HG03045 (cell line): ENCODE results near the gene ZNF750.

Experiments used
- ATAC-seq: cut with Tn5 transposase; IDR thresholded peaks from one replicate; pipeline ENCODE4 v1.9.1; 2021; ENCODE audit warnings: mild to moderate bottlenecking, moderate library complexity; ENCODE audit not compliant: unreplicated experiment

ZNF750 gene

GRCh38 chr17:82839617-82840292, at the start of gene ZNF750:
Gene ZNF750, minus strand, starts transcription at chr17:82840022. Its CDS starts 7,568 bp downstream, at chr17:82832454.
- no peak for ATAC-seq

DNA sequence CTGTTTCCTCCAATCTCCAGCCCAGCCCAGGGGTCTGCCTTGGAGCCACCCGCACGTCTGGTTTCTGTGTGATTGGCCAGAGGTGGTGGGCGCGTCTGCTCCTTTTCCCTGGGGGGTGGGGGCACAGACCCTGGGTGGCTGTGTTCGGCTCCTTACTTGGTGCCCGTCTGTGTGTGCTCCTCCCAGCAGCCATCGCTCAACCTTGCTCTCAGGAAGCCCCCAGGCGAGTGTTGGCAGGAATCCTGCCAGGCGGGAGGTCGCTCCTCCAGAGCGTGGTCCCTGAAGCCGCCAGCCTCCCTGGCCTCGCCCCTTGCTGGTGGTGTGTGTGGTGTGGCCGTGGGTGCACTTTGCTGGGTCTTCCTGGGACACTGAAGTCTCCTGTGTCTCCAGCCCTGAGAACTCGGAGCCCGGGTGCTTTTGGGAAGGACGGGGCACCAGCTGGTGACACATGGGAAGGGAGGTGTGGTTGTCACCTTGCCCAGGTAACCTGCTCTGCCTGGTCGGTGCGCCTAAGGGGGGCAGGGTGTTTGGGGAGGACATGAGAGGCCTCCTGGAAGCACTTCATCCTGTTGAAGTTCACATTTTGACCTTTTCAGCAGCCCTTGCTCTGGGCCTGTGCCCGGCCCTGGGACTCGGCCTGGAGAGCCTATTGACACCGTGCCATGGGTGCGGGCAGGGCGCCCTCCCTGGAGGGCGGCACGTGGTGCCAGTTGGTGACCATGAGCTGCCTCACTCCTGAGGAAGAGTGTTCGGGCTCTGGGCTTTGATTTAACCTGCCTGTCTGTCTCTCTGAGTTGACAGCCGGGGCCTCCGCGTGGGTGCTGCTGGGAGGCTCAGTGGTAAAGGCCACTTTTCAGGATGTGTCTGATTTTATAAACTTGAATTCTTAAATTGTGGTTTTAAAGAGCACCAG, 49.0 kb upstream of the ZNF750 start:
- ATAC-seq = no peak

- no peak for ATAC-seq
Measured at GRCh38 chr17:82887255-82888164, 47.7 kb upstream of the ZNF750 start.

DNA sequence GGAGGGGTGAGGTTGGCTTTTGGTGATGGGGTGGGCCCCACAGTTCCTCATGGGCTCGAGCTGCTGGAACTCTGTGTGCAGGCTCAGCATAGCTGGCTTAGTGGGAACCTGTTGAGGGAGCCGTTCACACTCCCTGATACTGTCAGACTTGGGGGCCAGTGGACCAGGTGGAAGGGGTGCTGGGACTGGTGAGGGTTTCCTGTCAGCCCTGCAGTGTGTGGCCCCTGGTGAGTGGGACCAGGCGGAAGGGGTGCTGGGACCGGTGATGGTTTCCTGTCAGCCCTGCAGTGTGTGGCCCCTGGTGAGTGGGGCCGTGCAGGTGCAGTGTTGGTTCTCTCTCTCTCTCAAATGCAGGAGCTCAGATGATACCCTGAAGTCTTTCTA, 45.1 kb upstream of the ZNF750 start:
- no peak for ATAC-seq

DNA sequence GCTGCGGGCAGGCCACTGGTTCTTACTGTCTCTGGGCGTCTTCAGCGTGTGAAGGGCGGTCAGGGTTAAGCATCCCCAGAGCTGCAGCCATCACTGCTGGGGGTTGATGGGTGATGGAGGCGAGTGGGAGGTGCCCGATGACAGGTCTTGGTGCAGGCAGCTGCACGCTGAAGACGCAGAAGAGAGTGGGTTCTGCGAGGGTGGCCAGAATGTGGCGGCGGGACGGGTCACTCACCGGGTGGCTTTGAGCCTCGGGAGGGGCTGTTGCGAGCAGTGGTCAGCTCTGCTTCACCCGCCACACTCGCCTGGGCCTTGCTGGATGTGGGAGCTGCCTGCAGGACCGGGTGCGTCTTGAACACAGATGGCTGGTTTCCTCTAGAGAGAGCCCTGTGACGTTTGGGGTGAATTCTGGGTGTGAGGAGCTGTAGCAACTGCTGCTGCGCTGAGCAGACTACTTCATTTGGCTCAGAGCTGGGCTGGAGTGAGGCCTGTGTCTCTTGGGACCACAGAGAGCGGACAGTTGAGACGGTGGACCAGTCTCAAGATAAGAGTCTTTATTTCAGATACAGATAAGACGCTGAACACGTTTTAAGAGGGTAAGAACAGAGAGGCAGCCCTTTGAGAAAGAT, 44.6 kb upstream of the ZNF750 start:
- ATAC-seq = no peak

- no peak for ATAC-seq
Measured at GRCh38 chr17:82883419-82884031, 43.7 kb upstream of the ZNF750 start.

DNA sequence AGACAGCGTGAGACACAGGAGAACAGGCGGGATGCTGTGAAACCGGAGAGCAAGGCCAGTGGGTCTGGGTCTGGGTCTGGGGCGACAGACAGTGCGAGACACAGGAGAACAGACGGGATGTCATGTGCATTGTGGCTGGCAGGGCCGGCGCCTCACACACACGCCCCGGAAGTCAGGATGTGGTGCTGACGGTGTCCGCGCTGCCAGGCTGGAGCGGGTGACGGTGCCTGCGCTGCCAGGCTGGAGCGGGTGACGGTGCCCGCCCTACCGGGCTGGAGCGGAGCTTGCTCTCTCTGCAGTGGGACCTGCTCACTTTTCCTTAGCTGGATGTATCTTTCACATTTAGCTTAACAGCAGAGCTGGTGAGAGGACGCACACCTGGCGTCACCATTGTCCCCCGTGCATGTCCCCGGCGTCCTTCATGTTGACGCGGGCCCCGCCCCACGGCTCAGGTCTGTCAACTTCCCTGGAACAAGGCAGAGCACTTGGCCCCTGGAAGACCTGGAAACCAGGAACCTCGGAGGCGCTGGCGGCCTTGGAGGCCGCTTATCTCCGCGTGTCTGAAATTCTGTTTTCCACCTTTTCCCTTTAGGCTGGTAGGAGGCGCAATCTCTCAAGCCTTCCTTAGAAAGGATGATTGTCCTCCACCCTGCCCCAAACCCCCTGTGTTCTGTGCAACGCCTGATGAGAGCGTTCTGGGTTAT, 43.0 kb upstream of the ZNF750 start:
- no peak for ATAC-seq

DNA sequence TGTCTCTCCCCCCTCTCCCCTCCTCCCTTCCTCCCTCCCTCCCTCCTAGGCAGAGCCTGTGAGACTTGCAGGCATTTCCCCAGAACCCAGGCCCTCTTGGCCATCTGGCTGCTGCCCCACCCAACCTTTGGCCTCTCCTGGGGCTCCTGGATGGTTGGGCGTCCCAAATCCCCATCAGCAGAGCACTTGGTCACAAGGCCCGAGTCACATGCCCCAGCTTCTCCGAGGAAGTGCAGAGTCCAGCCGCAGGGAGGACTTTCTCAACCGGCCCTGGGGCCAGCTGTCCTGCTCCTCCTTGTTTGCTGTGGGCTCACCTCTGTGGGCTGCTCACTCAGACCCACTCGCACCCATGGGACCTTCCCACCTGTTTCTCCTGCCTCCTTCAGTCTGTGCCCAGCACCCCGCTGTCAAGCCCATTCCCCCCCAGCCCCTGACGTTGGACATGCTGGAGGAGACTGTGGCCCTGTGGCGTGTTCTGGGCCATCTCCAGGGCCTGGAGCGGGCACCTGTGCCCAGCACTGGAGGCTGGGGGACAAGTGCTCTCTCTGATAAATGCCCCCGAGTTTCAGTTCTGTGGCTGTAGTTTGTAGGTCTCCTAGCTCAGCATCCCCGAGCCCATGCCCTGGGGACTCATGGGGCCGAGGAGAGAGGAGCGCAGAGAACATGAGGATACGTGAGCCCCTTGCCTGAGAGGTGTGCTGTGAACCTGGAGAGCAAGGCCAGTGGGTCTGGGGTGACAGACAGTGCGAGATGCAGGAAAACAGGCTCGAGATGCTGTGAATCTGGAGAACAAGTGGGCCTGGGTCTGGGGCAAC, 42.3 kb upstream of the ZNF750 start:
- no peak for ATAC-seq

GRCh38 chr17:82881324-82881823, 41.6 kb upstream of the ZNF750 start:
- ATAC-seq = no peak

- ATAC-seq = no peak
Measured at GRCh38 chr17:82880620-82881323, 41.0 kb upstream of the ZNF750 start.

DNA sequence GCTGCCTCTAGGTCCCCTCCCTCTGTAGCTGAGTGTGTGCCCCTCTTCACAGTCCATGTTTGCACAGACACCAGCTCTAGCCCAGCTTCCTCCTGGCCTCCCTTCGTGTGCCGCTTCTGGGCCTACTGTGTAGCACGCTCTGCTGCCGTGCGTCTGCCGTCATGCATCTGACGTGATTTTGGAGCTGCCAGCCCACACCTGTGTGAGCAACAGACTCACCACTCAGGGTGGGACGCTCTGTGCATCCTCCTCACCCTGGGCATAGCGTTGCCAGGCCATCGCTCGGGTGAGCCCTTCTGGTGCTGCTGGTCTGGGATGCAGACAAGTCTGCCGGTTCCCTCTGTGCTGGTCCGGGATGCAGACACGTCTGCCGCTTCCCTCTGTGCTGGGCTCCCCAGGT, 39.4 kb upstream of the ZNF750 start:
- ATAC-seq = no peak

- no peak for ATAC-seq
Measured at GRCh38 chr17:82878527-82878926, 38.7 kb upstream of the ZNF750 start.

DNA sequence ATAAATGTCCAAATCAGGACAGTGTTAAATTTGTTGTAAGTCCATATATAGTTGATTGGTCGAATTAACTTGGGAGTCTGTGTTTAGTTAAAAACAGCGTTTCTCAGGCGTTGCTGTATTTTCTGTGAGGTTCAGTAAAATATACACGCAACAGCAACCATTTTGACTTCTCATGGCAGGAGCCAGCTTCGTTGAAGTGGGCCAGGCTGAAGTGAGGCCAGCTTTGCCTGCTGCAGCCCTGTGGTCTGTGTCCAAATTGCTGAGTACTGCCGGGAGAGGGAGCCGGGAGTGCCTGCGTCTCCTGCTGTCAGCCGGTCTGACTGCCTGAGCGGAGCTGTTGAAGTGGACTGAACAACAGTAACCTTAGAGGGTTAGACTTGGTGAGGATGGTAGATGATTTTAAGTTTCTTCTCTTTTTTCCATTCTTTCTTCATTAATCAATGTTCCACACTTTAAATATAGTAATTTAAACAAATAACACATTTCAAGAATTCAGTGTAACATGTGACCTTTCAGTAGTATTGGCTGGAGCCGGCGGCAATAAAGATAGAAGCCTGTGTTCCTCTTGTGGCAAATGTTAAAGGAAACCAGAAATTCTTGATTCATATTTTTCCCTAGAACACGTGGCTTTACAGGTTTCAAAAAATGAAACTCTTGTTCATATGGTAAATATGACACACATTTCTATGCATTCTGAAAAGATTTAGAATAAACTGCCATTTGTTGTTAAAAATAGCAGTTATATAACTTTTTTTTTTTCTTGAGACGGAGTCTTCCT, 37.0 kb upstream of the ZNF750 start:
- ATAC-seq = no peak

DNA sequence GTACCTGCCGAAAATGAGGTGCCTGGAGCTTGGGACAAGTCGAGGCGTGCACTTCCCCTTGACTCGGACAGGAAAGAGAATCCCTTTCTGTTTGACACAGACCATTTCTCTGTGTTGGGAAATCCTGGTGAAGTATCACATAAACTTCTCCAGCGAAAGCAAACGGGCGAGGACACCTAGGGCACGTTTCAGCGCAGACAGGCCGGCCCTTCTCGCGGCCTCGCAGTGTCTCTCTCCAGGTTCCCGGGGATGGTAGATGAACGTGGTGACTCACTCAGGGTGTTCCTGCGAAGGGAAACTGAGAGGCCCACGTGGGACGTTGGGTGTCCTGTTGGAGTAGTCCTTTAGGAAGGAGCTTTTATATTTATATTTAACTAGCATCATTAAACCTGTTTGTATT, 36.3 kb upstream of the ZNF750 start:
- no peak for ATAC-seq

DNA sequence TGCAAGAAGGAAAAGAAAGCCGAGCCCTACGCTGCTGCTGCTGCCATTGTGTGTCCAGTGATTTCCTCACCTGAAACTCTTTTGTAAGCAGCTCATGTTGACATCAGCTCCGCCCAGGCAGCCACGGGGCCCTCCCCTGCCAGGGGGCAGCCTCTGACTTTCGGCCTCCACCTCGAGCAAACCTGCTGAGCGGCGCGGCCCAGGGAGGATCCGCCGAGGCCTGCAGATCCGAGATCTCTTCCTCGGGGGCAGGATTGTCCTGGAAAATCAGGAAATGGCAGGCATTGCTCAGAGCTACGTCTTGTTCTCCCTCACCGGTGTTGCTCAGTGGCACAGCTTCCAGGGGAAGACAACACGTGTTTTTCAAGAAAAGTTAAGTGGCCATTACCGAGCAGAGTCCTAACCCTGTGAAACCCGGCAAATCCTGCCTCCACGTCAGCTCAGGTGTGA, 35.6 kb upstream of the ZNF750 start:
- ATAC-seq = no peak

- ATAC-seq = no peak
Measured at GRCh38 chr17:82874011-82874835, 34.4 kb upstream of the ZNF750 start.
